ENCODE measurements around the gene ZEB2. TPM values are rescaled to one million over a fixed set of nuclear protein-coding genes. Genes with fewer than 3 reads are reported as not detected.

ZEB2 gene
- total and polyA plus RNA-seq, 2 of the 13 experiments (the other 11 are each of a cell fraction or from before 2014, with no cell fraction given): 0.07 TPM; not detected in 1

- H4K20me1 ChIP-seq (ENCODE audit: insufficient read depth, low read length): no peaks in the 10 kb centered on the region
- BruUV-seq (replicated peaks): no TSS peak
- no peaks in the 10 kb centered on the region; a peak in 1 of 5 replicates for H3K27me3 ChIP-seq (ENCODE audit: control insufficient read depth in 1 of 2, insufficient read depth in 2 of 2, low read length in 2 of 2)
- H3K4me1 ChIP-seq (ENCODE audit: insufficient read depth, low read length): no peaks in the 10 kb centered on the region
- H3K36me3 ChIP-seq (replicated peaks in 1 of 2; ENCODE audit: control insufficient read depth in 1 of 2, insufficient read depth in 2 of 2, low read length in 2 of 2): no peaks in the 10 kb centered on the region
- ATAC-seq: no peak
- FAIRE-seq: no peak
- in situ Hi-C loops (cut with HindIII; ENCODE audit: extremely low pct_ligation_motif_present, low pct_unique_long_range_greater_than_20kb): no loop called here
- WGBS (ENCODE audit: low lambda C conversion rate): 16% methylated on average over 2 of the region's 2 CpGs
- H3K79me2 ChIP-seq (ENCODE audit: insufficient read depth, low read length): no peaks in the 10 kb centered on the region
- POLR2A ChIA-PET: no interaction called here
- no peak overlapping the region for H3K4me2 ChIP-seq (ENCODE audit: low read depth, low read length)
- H3K9ac ChIP-seq (ENCODE audit: insufficient read depth, low read depth, low read length): no peak overlapping the region
- no peak overlapping the region for H3K4me3 ChIP-seq (replicated peaks in 1 of 3; ENCODE audit: insufficient read depth in 1 of 3, low read depth in 2 of 3, low read length in 3 of 3)
- no peak for DNase-seq (ENCODE audit: low spot score)
- no peak overlapping the region for H3K27ac ChIP-seq (ENCODE audit: extremely low read length, insufficient read depth, low read length)
- H2AFZ ChIP-seq (ENCODE audit: low read length): no peak overlapping the region
- no peaks in the 10 kb centered on the region for H3K9me3 ChIP-seq (ENCODE audit: low read length)
- CTCF ChIA-PET (ENCODE audit: low intra/inter-chr PET ratio, low total read pairs): no interaction called here
- intact Hi-C loops (cut with micrococcal nuclease; ENCODE audit: unreplicated experiment): no loop called here
- TF ChIP-seq SOX13 (IDR thresholded peaks at IDR 0.05): no peak
- TF ChIP-seq SOX13 (CRISPR knock-in tag; conservative IDR thresholded peaks at IDR 0.05 in 1 of 2, IDR thresholded peaks at IDR 0.05 in 1 of 2): no peak
- no peak for TF ChIP-seq PITX1 (CRISPR knock-in tag; IDR thresholded peaks at IDR 0.05)
- no peak for TF ChIP-seq ZNF768 (CRISPR knock-in tag; IDR thresholded peaks at IDR 0.05)
- no peak for TF ChIP-seq SATB2 (CRISPR knock-in tag; IDR thresholded peaks at IDR 0.05)
- TF ChIP-seq, protein P1, sequence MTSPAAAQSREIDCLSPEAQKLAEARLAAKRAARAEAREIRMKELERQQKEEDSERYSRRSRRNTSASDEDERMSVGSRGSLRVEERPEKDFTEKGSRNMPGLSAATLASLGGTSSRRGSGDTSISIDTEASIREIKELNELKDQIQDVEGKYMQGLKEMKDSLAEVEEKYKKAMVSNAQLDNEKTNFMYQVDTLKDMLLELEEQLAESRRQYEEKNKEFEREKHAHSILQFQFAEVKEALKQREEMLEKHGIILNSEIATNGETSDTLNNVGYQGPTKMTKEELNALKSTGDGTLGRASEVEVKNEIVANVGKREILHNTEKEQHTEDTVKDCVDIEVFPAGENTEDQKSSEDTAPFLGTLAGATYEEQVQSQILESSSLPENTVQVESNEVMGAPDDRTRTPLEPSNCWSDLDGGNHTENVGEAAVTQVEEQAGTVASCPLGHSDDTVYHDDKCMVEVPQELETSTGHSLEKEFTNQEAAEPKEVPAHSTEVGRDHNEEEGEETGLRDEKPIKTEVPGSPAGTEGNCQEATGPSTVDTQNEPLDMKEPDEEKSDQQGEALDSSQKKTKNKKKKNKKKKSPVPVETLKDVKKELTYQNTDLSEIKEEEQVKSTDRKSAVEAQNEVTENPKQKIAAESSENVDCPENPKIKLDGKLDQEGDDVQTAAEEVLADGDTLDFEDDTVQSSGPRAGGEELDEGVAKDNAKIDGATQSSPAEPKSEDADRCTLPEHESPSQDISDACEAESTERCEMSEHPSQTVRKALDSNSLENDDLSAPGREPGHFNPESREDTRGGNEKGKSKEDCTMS (CRISPR knock-in tag; conservative IDR thresholded peaks at IDR 0.05): no peak
- no peak for TF ChIP-seq ZNF558 (CRISPR knock-in tag; IDR thresholded peaks at IDR 0.05; ENCODE audit: borderline replicate concordance)
- TF ChIP-seq, protein P2, sequence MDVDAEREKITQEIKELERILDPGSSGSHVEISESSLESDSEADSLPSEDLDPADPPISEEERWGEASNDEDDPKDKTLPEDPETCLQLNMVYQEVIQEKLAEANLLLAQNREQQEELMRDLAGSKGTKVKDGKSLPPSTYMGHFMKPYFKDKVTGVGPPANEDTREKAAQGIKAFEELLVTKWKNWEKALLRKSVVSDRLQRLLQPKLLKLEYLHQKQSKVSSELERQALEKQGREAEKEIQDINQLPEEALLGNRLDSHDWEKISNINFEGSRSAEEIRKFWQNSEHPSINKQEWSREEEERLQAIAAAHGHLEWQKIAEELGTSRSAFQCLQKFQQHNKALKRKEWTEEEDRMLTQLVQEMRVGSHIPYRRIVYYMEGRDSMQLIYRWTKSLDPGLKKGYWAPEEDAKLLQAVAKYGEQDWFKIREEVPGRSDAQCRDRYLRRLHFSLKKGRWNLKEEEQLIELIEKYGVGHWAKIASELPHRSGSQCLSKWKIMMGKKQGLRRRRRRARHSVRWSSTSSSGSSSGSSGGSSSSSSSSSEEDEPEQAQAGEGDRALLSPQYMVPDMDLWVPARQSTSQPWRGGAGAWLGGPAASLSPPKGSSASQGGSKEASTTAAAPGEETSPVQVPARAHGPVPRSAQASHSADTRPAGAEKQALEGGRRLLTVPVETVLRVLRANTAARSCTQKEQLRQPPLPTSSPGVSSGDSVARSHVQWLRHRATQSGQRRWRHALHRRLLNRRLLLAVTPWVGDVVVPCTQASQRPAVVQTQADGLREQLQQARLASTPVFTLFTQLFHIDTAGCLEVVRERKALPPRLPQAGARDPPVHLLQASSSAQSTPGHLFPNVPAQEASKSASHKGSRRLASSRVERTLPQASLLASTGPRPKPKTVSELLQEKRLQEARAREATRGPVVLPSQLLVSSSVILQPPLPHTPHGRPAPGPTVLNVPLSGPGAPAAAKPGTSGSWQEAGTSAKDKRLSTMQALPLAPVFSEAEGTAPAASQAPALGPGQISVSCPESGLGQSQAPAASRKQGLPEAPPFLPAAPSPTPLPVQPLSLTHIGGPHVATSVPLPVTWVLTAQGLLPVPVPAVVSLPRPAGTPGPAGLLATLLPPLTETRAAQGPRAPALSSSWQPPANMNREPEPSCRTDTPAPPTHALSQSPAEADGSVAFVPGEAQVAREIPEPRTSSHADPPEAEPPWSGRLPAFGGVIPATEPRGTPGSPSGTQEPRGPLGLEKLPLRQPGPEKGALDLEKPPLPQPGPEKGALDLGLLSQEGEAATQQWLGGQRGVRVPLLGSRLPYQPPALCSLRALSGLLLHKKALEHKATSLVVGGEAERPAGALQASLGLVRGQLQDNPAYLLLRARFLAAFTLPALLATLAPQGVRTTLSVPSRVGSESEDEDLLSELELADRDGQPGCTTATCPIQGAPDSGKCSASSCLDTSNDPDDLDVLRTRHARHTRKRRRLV (CRISPR knock-in tag; IDR thresholded peaks at IDR 0.05): no peak
- TF ChIP-seq, protein P3, sequence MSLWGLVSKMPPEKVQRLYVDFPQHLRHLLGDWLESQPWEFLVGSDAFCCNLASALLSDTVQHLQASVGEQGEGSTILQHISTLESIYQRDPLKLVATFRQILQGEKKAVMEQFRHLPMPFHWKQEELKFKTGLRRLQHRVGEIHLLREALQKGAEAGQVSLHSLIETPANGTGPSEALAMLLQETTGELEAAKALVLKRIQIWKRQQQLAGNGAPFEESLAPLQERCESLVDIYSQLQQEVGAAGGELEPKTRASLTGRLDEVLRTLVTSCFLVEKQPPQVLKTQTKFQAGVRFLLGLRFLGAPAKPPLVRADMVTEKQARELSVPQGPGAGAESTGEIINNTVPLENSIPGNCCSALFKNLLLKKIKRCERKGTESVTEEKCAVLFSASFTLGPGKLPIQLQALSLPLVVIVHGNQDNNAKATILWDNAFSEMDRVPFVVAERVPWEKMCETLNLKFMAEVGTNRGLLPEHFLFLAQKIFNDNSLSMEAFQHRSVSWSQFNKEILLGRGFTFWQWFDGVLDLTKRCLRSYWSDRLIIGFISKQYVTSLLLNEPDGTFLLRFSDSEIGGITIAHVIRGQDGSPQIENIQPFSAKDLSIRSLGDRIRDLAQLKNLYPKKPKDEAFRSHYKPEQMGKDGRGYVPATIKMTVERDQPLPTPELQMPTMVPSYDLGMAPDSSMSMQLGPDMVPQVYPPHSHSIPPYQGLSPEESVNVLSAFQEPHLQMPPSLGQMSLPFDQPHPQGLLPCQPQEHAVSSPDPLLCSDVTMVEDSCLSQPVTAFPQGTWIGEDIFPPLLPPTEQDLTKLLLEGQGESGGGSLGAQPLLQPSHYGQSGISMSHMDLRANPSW (CRISPR knock-in tag; IDR thresholded peaks at IDR 0.05; ENCODE audit: borderline replicate concordance): no peak
- TF ChIP-seq ZNF331 (CRISPR knock-in tag; IDR thresholded peaks at IDR 0.05): no peak
- TF ChIP-seq, protein P4, sequence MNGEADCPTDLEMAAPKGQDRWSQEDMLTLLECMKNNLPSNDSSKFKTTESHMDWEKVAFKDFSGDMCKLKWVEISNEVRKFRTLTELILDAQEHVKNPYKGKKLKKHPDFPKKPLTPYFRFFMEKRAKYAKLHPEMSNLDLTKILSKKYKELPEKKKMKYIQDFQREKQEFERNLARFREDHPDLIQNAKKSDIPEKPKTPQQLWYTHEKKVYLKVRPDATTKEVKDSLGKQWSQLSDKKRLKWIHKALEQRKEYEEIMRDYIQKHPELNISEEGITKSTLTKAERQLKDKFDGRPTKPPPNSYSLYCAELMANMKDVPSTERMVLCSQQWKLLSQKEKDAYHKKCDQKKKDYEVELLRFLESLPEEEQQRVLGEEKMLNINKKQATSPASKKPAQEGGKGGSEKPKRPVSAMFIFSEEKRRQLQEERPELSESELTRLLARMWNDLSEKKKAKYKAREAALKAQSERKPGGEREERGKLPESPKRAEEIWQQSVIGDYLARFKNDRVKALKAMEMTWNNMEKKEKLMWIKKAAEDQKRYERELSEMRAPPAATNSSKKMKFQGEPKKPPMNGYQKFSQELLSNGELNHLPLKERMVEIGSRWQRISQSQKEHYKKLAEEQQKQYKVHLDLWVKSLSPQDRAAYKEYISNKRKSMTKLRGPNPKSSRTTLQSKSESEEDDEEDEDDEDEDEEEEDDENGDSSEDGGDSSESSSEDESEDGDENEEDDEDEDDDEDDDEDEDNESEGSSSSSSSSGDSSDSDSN (CRISPR knock-in tag; IDR thresholded peaks at IDR 0.05): no peak
- TF ChIP-seq PHF20 (CRISPR knock-in tag; IDR thresholded peaks at IDR 0.05): no peak
- no peak for TF ChIP-seq GABPB1 (CRISPR knock-in tag; IDR thresholded peaks at IDR 0.05)
Observed at GRCh38 chr2:144475044-144475443, 44.9 kb downstream of the ZEB2 start.

Measured in HepG2 (cell line).